Skin of body (tissue), 2 donors: Measurements from ENCODE around the gene RAB3C. TPM values are rescaled to one million over a fixed set of nuclear protein-coding genes. Genes with fewer than 3 reads are reported as not detected.

ENCODE experiments used
- DNase-seq: peaks from one replicate; lab custom pipeline; 2025; lab: John Stamatoyannopoulos, UW
- total RNA-seq: library from RNA; depleted of rRNA; stranded (reverse); fragments of >200 nt; gene quantifications from one replicate; pipeline ENCODE4 v1.2.3, GENCODE V29; 2014

RAB3C gene
- total RNA-seq, 1 donor from 2014 or later = 0.20 TPM

DNA sequence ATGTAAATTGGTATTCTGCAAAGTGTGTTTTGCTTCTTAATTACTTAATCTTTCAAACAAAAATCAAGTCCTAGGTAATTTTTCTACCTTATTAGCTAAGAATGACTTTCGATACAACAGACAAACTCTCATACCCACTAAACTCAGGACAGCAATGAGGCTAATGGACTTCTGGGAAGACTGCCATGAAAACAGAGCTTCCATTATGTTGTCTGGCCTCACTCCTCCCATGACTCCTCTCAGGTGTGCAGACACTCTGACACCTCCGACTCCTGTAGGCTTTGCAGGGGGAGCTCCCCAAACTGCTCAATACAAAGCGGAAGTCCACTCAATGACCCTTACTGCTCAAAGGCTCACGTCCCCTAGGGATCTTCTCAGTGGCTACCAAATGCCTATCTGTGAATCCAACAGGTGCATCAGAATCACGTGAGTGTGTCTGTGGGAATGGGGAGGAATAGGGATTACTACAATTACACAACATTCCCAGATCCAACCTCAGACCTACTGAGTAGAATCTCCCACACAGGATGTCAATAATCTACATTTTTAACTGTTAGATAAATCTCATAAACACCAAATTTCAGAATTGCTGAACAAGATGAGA is 289.9 kb downstream of the RAB3C start:
- DNase-seq = no peak

GRCh38 chr5:58875599-58875998 is 292.7 kb downstream of the RAB3C start:
- DNase-seq = no peak

DNA sequence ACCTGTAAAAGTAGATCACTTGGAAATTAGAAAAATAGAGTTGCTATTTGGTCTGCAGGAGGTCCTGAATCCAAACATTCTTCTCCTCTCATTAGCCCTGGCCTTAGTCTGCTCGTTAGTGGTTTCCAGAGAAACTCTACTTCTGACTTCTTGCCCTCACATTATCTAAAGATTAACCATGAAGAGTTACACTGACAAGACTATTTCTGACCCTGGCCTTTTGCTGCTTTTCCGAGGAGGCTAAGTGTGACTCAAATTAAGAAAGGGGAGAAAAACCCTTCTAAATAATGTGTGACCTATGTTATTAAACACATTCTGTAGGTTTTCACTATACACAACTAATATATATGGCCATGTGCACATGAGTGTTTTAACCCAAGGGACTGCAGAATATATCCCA is 302.4 kb downstream of the RAB3C start:
- no peak for DNase-seq

DNA sequence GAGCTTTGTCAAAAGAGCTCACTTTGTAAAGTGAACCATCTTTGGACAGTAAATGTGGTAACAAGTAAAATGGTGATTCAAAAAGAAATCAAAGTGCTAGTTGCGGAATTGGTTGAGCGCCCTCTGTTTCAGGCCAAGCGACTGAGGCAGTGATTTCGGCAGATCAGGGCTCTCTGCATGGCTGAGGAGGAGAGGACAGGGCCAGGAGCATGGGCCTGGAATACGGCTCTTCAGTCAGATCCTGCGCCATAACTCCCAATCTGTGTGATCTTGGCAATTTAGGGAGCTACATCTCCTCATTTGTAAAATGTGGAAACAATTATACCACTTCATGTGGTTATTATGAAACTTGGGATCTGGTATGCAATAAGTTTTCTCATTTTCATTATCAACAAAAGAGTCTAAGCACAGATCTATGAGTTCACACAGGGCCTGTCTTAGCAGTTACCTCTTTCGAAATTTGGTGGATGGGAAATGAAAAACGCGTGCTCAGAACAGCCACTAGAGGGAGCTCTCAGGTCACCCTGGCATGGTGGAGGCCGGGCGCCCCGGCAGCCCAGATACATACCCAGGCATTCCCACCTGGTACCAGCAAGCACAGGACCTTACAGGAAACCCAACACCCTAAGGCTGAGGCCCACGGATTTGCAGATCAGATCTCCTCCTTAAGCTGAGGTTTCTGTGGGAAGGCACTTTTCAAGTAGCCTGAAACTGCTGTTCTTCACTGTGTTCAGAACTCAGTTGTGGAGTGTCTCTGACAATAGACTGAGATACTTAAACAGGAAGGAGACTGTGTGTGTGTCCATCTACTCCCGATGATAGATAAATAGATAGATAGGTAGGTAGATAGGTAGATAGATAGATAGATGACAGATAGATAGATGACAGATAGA is 303.7 kb downstream of the RAB3C start:
- DNase-seq = no peak

- no peak for DNase-seq
Measured at GRCh38 chr5:58887311-58887710, 304.4 kb downstream of the RAB3C start.

GRCh38 chr5:58887721-58888409 is 305.0 kb downstream of the RAB3C start:
- no peak for DNase-seq

- no peak for DNase-seq
Measured at GRCh38 chr5:58890265-58890664, 307.4 kb downstream of the RAB3C start.

GRCh38 chr5:58890701-58891085 is 307.8 kb downstream of the RAB3C start:
- no peak for DNase-seq

- peak; percentile 60 for DNase-seq
Measured at GRCh38 chr5:58891086-58891970, 308.5 kb downstream of the RAB3C start.

DNA sequence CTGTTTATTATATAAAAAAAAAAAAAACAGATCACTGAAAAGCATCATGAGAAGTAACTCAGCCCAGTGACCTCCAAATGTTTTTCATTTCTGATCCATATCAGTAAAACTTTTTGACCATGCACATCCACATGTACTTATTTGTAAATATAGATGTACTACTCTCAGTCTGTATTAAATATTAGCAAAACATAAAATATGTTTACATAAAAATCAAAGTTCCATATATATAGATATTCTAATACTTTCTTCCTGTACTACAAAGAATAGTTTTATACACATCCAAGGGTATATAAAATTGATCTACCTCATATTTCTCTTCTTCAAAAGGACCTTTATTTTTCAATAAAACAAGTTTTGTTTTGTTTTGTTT is 309.1 kb downstream of the RAB3C start:
- DNase-seq = no peak

GRCh38 chr5:58893551-58893950 is 310.7 kb downstream of the RAB3C start:
- no peak for DNase-seq

- DNase-seq = no peak
Measured at GRCh38 chr5:58898006-58898405, 315.1 kb downstream of the RAB3C start.

GRCh38 chr5:58898538-58898937 is 315.7 kb downstream of the RAB3C start:
- no peak for DNase-seq

- DNase-seq = no peak
Measured at GRCh38 chr5:58901271-58901670, 318.4 kb downstream of the RAB3C start.

DNA sequence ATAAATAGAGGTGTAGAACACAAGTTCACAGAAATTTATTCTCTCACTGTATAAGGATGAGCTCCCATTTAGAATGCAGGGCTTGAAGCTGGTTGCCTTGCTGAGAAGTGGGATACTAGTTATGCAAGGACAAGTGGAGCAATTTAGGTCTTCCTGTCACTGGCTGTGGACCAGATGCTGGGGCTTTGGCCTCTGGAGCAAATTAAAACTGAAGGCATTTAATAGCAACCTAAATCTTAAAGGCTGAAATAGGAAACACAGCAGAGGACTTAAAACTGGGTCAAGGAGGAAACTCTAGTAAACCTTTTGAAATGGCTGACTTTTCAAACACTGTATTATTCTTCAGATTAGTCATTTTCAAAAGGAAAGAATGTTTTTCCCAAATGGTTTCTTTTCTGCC is 319.4 kb downstream of the RAB3C start:
- DNase-seq = no peak

DNA sequence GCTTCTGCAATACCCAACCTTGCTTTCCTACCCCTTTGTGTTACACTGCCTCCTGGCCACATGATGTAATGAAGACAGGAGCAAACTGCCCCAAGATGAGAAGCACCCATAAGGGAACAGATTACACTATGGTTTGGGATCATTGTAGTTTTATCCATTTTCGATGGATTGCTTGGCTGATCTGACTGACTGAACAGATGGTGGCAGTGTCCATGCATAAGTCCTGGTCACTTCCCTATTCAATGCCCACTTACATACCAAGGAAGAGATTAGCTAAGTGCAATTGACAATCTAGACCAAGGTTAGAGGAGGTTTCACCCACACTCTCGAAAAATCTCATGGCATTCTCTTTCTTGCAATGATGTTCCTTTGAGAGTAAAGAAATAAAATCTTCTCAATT is 319.9 kb downstream of the RAB3C start:
- no peak for DNase-seq

DNA sequence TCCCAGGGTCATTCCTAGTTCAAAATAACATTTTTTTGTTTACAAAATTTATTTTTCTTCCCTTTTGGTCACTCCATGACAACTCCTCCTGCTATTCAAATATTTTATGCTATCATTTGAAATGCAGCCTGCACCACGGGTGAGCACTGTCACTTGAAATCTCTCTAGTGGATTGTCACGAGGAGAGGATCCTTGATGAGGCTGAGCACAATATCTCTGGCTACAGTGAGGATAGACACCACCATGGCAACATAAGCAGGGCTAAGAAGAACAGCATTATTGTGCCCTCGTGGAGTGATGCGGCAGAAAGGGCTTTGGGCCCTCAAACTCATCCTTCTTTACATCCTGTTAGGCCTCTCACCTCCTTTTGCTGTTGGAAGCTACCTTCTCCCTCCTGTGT is 321.9 kb downstream of the RAB3C start:
- DNase-seq = no peak

DNA sequence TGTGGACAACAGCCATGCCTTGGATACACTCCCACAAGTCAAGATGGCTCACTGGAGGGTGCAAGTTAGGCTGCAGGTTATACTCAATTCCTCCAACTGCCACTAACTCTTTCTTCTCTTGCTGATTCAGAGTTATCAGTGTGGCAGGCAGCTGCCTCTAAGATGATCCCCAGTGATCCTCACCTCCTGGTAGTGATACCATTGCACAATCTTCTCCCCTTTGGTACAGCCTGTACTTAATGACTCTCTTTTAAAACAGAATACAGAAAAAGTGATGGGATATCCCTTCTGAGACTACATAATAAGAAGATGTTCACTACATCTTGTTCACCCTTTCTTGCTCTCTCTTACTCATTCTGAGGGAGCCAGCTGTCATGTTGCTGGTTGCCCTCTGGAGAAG is 323.1 kb downstream of the RAB3C start:
- DNase-seq = no peak
